HG03066 (cell line): ENCODE measurements around the gene PPP1R13B.

Experiments used
- ATAC-seq: cut with Tn5 transposase; IDR thresholded peaks from one replicate; pipeline ENCODE4 v1.9.1; 2021; ENCODE audit warnings: low read depth; ENCODE audit not compliant: unreplicated experiment

PPP1R13B gene

GRCh38 chr14:103745424-103745823, 102.0 kb downstream of the PPP1R13B start:
- ATAC-seq: no peak

DNA sequence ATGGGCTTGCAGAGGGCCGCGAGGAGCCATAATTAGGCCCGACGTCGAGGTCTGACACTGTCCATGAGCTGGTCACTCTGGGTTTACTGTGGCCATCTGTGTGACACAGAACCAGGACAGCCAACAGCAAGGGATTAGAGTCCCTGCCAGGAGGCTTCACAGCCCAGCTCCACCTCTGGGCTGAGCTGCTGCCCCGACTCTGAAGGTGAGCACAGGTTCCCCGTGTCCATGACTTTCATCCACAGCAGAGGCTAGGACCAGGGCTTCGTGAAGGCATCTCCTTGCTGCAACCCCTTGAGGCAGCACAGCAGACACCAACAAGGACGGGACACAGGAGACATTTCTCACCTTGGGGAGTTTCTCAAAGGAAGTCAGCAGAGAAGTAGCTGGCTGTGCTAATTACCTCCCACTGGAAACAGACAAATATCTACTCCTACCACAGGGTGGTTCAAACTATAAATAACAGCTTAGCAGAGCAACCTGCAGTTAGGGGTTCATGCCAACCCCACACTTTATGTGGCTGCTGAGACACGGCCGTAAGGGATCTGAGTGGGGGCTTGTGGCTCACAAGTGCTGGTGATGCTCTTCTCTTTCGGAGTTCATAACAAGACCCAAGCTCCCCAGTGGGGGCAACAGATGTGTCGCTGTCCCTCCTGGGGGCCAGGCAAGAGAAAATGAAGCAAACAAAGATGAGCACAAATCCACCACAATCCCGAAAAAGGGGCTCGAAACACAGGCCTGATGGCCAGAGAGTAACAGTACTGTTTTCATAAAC, 102.6 kb downstream of the PPP1R13B start:
- no peak for ATAC-seq

- ATAC-seq: no peak
Measured at GRCh38 chr14:103743691-103744090, 103.7 kb downstream of the PPP1R13B start.

DNA sequence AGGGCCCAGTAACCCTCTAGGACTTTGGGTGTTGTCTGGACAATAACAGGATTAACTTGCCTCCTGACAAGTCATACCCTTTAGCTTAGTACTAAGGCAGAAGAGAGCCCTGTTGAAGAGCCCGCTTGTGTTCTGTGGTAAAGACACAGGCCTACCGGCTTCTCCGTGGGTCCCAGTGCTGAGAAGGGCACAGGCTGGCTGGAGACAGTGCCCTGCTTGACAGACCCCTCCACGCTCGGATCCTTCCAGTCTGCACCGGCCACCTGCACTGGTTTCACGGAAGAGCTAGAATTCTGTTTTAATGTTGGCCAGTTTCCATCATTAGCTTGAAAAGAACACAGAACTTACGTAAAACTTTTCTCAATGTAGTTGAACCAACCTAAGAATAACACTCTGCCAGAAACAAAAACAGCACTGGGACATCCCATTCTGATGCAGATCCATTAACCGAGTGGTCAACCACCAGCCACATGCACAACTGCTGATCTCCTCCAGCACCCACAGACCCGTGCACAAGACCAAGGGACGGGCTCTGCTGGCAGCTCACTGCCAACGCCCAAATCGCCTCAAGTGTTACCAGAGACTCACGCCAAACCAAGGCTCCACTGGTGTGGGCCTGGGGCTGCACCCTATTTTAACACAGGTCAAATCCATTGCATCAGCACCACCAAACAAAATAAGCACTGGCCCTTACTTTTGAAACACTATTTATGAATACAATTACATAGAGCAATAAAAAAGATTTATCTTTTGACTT, 104.7 kb downstream of the PPP1R13B start:
- no peak for ATAC-seq

- ATAC-seq: no peak
Measured at GRCh38 chr14:103741876-103742275, 105.5 kb downstream of the PPP1R13B start.

- ATAC-seq: no peak
Measured at GRCh38 chr14:103740991-103741689, 106.2 kb downstream of the PPP1R13B start.

DNA sequence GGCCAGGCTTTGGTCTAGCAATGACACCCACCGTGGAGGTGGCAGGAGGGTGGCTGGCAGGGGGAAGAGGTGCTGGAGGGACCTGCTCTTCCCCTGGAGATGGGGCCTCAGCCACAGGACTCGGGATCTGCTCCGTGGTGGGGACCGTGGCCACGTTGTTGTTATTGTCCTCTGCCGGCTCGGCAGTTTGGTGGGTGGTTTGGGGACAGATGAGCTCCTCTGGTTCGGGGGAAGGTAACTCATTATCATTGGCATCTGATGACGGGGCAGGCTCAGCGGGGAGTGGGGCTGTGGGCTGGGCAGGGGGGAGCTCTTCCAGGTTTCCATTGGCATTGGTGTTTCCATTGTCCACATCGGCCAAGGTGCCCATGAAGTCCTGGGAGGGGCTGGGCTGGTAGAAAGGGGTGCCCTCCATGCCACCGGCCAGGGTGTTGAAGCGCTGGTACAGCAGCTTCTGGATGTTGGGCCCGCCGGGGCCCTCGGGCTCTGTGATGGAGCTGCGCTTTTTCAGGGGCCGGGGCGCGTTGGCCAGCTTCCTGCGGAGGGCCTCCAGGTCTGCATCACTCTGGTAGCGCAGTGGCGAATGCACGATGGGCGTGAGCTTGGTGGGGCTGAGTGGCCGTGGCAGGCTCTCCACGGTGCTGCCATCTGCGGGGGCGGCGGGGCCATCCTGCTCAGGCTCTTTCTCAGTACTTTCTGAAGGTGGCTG, 107.4 kb downstream of the PPP1R13B start:
- ATAC-seq: no peak

DNA sequence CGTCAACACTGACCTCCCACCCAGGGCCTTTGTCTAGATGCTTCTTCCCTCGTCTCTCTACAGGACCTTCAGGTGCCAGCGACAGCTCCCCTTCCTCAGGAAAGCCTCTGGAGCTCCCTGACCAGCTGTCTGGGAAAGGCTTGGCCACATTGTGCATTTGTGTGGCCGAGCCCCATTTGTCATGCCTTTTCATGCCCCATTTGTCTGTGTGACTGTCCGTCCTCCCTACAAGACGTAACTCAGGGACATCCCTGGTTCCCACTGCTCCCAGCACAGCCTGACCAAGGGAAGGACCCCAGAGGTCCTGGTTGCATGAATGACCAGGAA, 107.9 kb downstream of the PPP1R13B start:
- ATAC-seq: no peak

- no peak for ATAC-seq
Measured at GRCh38 chr14:103738701-103739451, 108.5 kb downstream of the PPP1R13B start.

- no peak for ATAC-seq
Measured at GRCh38 chr14:103738166-103738565, 109.2 kb downstream of the PPP1R13B start.

DNA sequence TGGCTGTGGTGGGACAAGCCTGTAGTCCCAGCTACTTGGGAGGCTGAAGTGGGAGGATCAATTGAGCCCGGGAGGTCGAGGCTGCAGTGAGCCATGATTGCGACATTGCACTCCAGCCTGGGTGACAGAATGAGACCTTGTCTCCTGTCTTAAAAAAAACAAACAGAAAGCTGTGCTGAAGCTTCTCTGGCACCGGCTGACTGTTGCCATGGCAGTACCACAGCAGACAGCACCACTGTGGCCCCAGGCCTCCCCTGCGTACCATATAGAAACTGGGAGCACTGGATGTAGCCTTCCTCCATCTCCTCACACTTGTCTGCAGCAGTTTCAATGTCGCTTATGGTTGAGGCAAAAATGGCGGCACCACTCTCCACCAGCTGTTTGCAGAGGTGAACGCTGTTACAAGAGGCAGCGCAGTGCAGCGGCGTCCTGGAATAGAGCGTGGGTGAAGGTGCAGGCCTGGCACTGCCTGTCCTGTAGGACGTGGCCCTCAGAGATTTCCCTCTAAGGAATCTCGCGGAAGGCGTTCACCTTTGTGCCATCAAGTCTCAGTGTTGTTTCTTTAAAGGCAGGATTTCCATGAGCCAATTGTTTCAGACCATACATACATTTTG, 109.8 kb downstream of the PPP1R13B start:
- no peak for ATAC-seq

GRCh38 chr14:103736546-103737431, 110.6 kb downstream of the PPP1R13B start:
- no peak for ATAC-seq

DNA sequence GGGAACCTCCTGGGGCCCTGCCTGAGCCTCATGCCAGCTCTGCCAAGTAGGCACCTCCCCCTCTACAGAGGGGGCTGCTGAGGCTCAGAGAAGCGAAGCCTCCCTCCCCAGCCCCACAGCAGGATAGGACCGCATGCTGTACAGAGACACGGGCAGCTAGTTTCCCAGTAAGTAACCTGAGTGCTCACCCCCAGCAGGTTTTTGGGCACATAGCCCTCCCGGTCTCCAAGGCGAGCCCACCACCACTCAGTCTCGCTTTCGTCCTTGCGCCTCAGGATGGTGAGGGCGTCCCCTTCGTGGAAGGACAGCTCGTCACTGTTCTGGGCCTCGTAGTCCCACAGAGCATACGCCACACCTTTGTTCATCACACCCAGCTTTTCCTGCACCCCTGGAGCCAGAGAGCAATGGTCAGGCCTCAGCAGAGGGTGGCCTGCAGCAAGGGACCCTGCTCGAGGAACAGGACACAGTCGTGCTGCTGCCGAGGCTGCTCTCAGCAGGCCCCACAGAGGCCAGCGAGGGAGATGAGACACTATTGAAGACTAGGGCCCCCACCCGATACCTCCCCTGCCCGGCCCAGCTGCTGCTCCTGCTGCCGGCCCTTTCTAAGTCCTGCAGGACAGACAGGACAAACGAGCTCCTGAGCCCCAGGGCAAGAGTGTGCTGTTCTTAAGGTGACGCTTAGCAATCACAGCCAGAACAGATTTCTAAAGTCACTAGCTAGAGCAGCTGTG, 111.4 kb downstream of the PPP1R13B start:
- no peak for ATAC-seq

DNA sequence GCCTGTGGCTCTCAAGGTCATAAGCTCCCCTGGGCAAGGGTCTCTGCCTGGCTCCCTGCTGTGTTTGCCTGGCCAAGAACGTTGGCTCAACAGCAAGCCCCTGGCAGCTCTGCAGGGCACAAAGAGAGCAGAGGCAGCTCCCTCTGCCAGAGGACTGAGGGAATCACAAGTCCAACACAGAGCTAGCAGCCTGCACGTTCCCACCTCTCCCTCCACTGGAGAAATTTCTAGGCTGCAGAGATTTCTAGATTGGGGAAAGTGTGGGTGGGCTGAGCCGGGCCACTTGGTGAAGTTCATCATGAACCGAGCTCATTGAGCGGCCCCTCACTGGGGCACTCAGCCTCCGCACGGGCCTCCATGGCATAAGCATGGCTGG, 111.9 kb downstream of the PPP1R13B start:
- no peak for ATAC-seq

DNA sequence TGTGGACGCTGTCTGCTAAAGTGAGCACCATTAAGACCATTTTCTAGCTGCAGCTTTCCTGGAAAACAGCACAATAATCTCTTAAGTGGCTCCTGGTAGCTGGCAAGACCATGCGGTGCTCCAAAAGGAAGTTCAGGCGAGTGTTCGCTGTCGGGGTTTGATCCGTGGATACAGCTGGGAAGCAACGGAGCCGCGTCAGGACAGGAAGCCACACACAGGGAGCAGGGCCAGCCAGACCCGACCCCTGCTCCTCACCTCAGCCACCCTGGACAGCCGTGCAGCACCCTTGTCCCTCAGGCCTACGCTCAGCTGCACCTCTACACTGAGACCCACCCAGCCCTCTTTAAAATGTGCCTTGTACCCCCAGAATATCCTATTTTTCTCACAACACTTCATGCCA, 112.4 kb downstream of the PPP1R13B start:
- no peak for ATAC-seq

GRCh38 chr14:103734081-103734888, 113.1 kb downstream of the PPP1R13B start:
- no peak for ATAC-seq

DNA sequence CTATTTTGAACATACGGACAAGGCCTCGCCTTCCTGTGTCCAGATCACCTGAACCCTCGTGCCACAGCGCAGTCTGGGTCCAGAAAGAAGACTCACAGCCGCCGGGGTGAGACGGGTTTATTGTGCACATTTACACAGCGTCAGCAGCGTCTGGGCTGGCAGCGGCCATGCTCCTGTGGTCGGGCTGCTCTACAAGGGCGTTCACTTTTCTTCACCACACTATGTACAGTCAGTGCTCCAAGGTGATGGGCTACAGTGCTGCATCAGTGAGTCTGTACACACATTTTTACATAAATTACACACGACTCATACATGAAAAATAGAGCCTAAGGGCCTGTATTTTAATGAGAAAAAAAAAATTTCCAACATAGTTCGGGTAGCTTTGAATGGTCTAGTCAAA, 113.7 kb downstream of the PPP1R13B start:
- no peak for ATAC-seq
